WERI-Rb-1 (cell line): ENCODE measurements around the gene HUNK.
"Not testable (repeated sequence)": the region's sequence is repeated elsewhere in the genome, so short reads cannot be mapped to it uniquely, and the experiment has no call there.

ENCODE experiments used
- DNase-seq: peaks from one replicate; pipeline ENCODE4 v3.0.0-alpha.2; 2020
- H3K27ac ChIP-seq: fragments of 250-450 bp; sonication (Bioruptor Pico); 2 replicates; pipeline ENCODE4 v1.5.1; 2020; ENCODE audit warnings: mild to moderate bottlenecking, moderate library complexity
- H3K27me3 ChIP-seq: fragments of 250-450 bp; sonication (Bioruptor Pico); 2 replicates; pipeline ENCODE4 v1.5.1; 2021; ENCODE audit warnings: mild to moderate bottlenecking, low read depth, moderate library complexity; ENCODE audit not compliant: insufficient read depth, severe bottlenecking
- H3K36me3 ChIP-seq: fragments of 250-450 bp; sonication (Bioruptor Pico); 2 replicates; pipeline ENCODE4 v1.5.1; 2020; ENCODE audit warnings: mild to moderate bottlenecking, moderate library complexity
- H3K4me3 ChIP-seq: 2 replicates; pipeline ENCODE4 v1.5.1; 2011; ENCODE audit warnings: low read depth, mild to moderate bottlenecking, control low read depth, low read length
- H3K9me3 ChIP-seq: fragments of 250-450 bp; sonication (Bioruptor Pico); 2 replicates; pipeline ENCODE4 v1.5.1; 2021; ENCODE audit warnings: mild to moderate bottlenecking, moderate library complexity; ENCODE audit not compliant: severe bottlenecking
- CTCF ChIP-seq: IDR thresholded peaks from 2 replicates; pipeline ENCODE4 v1.5.1; 2011; ENCODE audit warnings: low read depth, mild to moderate bottlenecking, control low read depth, inconsistent platforms, low read length

The HUNK gene

GRCh38 chr21:31862078-31862477 is 10.7 kb upstream of the HUNK start:
- no peak overlapping the region for H3K4me3 ChIP-seq
- TF ChIP-seq CTCF = no peak

GRCh38 chr21:31865429-31865970 is 7.3 kb upstream of the HUNK start:
- H3K27me3 ChIP-seq = no peaks in the 10 kb centered on the region
- H3K36me3 ChIP-seq = no peaks in the 10 kb centered on the region
- no peak overlapping the region for H3K4me3 ChIP-seq
- H3K27ac ChIP-seq = no peak overlapping the region
- H3K9me3 ChIP-seq = no peaks in the 10 kb centered on the region
- no peak for DNase-seq
- TF ChIP-seq CTCF = no peak

More at GRCh38 chr21:31862078-31862477, 10.7 kb upstream of the HUNK start:
- no peaks in the 10 kb centered on the region for H3K36me3 ChIP-seq
- DNase-seq = no peak
- no peak overlapping the region for H3K27ac ChIP-seq
- no peaks in the 10 kb centered on the region for H3K27me3 ChIP-seq
- H3K9me3 ChIP-seq = no peaks in the 10 kb centered on the region

- H3K27me3 ChIP-seq = no peaks in the 10 kb centered on the region
- DNase-seq = peak; percentile 94
- no peak overlapping the region for H3K4me3 ChIP-seq
- H3K36me3 ChIP-seq = no peaks in the 10 kb centered on the region
- H3K9me3 ChIP-seq = no peaks in the 10 kb centered on the region
- no peak overlapping the region for H3K27ac ChIP-seq
- TF ChIP-seq CTCF = peak; percentile 96
Measured at GRCh38 chr21:31866077-31866511, 6.7 kb upstream of the HUNK start.

GRCh38 chr21:31869750-31870149 is 3.1 kb upstream of the HUNK start:
- H3K27ac ChIP-seq = no peak overlapping the region
- TF ChIP-seq CTCF = no peak
- DNase-seq = no peak
- H3K27me3 ChIP-seq = no peaks in the 10 kb centered on the region
- no peak overlapping the region for H3K4me3 ChIP-seq
- peaks cover 5% of the 10 kb centered on the region for H3K36me3 ChIP-seq
- no peaks in the 10 kb centered on the region for H3K9me3 ChIP-seq

- peaks cover 14% of the 10 kb centered on the region for H3K36me3 ChIP-seq
- H3K27ac ChIP-seq = no peak overlapping the region
- no peak for TF ChIP-seq CTCF
- H3K4me3 ChIP-seq = no peak overlapping the region
- no peaks in the 10 kb centered on the region for H3K27me3 ChIP-seq
- no peaks in the 10 kb centered on the region for H3K9me3 ChIP-seq
- peak; percentile 33 for DNase-seq
Measured at GRCh38 chr21:31870472-31871193, 2.2 kb upstream of the HUNK start.

- H3K36me3 ChIP-seq = peaks cover 21% of the 10 kb centered on the region
- H3K27me3 ChIP-seq, H3K4me3 ChIP-seq, H3K9me3 ChIP-seq, H3K27ac ChIP-seq, DNase-seq: not testable (repeated sequence)
Measured at GRCh38 chr21:31871371-31871770, 1.4 kb upstream of the HUNK start.
